Uterus (tissue), 4 donors: ENCODE results near the gene NIN. TPM values are rescaled to one million over a fixed set of nuclear protein-coding genes. Genes with fewer than 3 reads are reported as not detected.

Source experiments
- DNase-seq, 2 donors: peaks; one replicate each; pipeline ENCODE4 v3.0.0-alpha.2; 2019 to 2020
- H3K27ac ChIP-seq, 2 donors: fragments of 200-600 bp; sonication (generic); 1 replicate in 1 of 2; 2 replicates in 1 of 2; pipeline ENCODE4 v1.5.1; 2016 to 2018
- H3K27me3 ChIP-seq, 2 donors: fragments of 200-600 bp; sonication (generic); one replicate each; pipeline ENCODE4 v1.5.1; 2018 to 2019; ENCODE audit warnings: control low read depth in 1 of 2
- H3K36me3 ChIP-seq, 2 donors: fragments of 200-600 bp; sonication (generic); one replicate each; pipeline ENCODE4 v1.5.1; 2019; ENCODE audit warnings: control low read depth in 1 of 2
- H3K4me1 ChIP-seq, 2 donors: fragments of 200-600 bp; sonication (generic); one replicate each; pipeline ENCODE4 v1.5.1; 2018 to 2019; ENCODE audit warnings: control low read depth in 1 of 2
- H3K4me3 ChIP-seq, 2 donors: fragments of 200-600 bp; sonication (generic); 1 replicate in 1 of 2; 2 replicates in 1 of 2; pipeline ENCODE4 v1.5.1; 2018 to 2019; ENCODE audit warnings: mild to moderate bottlenecking in 1 of 2
- H3K9me3 ChIP-seq, 2 donors: fragments of 200-600 bp; sonication (generic); one replicate each; pipeline ENCODE4 v1.5.1; 2019; ENCODE audit warnings: control low read depth in 1 of 2
- CTCF ChIP-seq, 4 experiments: fragments of 200-600 bp in 2 of 4; fragments of 450-650 bp in 2 of 4; sonication (generic) in 2 of 4; IDR thresholded peaks; one replicate each; pipeline ENCODE4 v1.5.1; 2016 to 2019; ENCODE audit warnings: antibody characterized with exemption in 4 of 4, mild to moderate bottlenecking in 2 of 4, moderate library complexity in 1 of 4
- POLR2A ChIP-seq, 2 donors: fragments of 450-650 bp; IDR thresholded peaks; one replicate each; pipeline ENCODE4 v1.6.1; 2016; ENCODE audit warnings: antibody characterized with exemption in 2 of 2, mild to moderate bottlenecking in 1 of 2, moderate library complexity in 1 of 2
- intact Hi-C: fragments of 100-400 bp; cut with DNase I; formaldehyde crosslinking; loops from one replicate; pipeline ENCODE4 v1.15.1; 2023; ENCODE audit warnings: low total_unique reads
- total RNA-seq, 4 donors: library from RNA; depleted of rRNA in 3 of 4; stranded (reverse); fragments of >200 nt in 3 of 4; gene quantifications; one replicate each; pipeline versions ENCODE4 v1.1.0 to v1.2.4, GENCODE V29; 2014 to 2023
- donor health status: DM: yes; HTN: yes; CAD: no.

The NIN gene
- total RNA-seq, 4 donors from 2014 or later, result 8.8 to 45.6 (median 34.2) TPM

DNA sequence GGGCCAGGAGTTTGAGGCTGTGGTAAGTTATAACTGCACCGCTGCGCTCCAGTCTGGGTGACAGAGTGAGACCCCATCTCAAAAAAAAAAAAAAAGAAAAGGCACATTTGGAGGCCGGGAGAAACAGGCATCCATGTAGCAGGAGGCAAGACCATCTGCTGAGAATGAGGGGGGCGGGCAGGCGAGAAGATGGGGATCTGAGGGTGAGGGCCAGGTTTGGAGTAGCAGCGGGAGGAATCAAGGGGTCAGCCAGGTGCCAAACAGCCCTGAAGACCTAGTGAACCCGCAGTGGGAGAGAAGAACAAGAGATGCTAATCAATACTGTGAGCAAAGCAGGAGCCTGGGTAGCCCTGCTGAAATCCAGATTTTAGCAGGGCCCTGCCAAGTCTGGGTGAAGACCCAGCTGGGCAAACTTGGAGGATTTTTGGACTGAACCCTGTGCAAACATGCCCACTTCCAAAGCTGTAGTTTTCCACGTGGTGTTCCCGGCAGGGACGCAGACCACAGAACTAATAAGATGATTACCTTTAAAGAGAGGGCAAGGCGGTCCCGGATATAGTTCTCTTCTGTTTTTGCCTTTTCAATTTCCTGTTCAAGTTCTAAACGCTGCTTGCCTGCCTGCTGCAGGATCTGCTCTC is 61.0 kb downstream of the NIN start:
- no peak overlapping the region for H3K27ac ChIP-seq
- H3K4me1 ChIP-seq, result no peaks in the 10 kb centered on the region
- H3K36me3 ChIP-seq, result no peaks in the 10 kb centered on the region
- DNase-seq, result no peak
- intact Hi-C loops, result no loop called here
- H3K9me3 ChIP-seq, result no peaks in the 10 kb centered on the region
- H3K4me3 ChIP-seq, result no peak overlapping the region
- no peak for TF ChIP-seq CTCF (IDR thresholded peaks at IDR 0.05)
- no peak for TF ChIP-seq POLR2A (IDR thresholded peaks at IDR 0.05)
- H3K27me3 ChIP-seq, result no peaks in the 10 kb centered on the region

DNA sequence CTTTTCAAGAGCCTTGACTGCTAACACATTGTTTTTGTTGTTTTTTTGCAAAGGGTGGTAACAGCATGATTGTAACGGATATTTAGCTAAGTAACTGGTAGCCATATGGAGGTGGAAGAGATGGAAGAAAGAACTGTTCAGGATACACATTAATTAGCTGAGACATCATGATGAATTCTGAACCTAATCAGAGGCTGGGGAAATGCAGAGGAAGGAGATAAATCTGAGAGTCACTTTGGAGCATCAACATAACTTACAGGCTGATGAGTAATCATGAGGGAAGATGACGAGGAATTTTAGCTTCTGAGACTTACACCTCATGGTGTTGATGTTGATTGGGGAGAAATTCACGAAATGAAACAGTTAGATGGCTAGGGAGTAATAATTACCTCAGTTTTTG is 62.3 kb downstream of the NIN start:
- Histone ChIP-seq H3K4me3 (no peak overlapping the region), H3K27ac (no peak overlapping the region), H3K27me3 (no peaks in the 10 kb centered on the region), H3K36me3 (no peaks in the 10 kb centered on the region), H3K9me3 (no peaks in the 10 kb centered on the region), H3K4me1 (no peaks in the 10 kb centered on the region)
- intact Hi-C loops, result no loop called here
- TF ChIP-seq CTCF (IDR thresholded peaks at IDR 0.05) (no peak), POLR2A (IDR thresholded peaks at IDR 0.05) (no peak)
- DNase-seq, result no peak

- no peaks in the 10 kb centered on the region for H3K4me1 ChIP-seq
- H3K27ac ChIP-seq, result peak overlapping the region in 1 of 2 donors; percentile 2
- H3K27me3 ChIP-seq, result no peaks in the 10 kb centered on the region
- no peak for TF ChIP-seq POLR2A (IDR thresholded peaks at IDR 0.05)
- no peak for TF ChIP-seq CTCF (IDR thresholded peaks at IDR 0.05)
- intact Hi-C loops, result no loop called here
- DNase-seq, result no peak
- H3K36me3 ChIP-seq, result no peaks in the 10 kb centered on the region
- H3K9me3 ChIP-seq, result no peaks in the 10 kb centered on the region
- no peak overlapping the region for H3K4me3 ChIP-seq
Measured at GRCh38 chr14:50766338-50766886, 64.5 kb downstream of the NIN start.

- Histone ChIP-seq H3K4me1 (no peaks in the 10 kb centered on the region), H3K9me3 (no peaks in the 10 kb centered on the region), H3K27ac (peak overlapping the region; percentile 51 to 61), H3K27me3 (no peaks in the 10 kb centered on the region), H3K36me3 (no peaks in the 10 kb centered on the region), H3K4me3 (no peak overlapping the region)
- intact Hi-C loops, result no loop called here
- TF ChIP-seq CTCF (IDR thresholded peaks at IDR 0.05), result no peak
- no peak for TF ChIP-seq POLR2A (IDR thresholded peaks at IDR 0.05)
- DNase-seq, result peak in 1 of 2 donors; percentile 34
Measured at GRCh38 chr14:50763382-50764007, 67.5 kb downstream of the NIN start.

- H3K4me1 ChIP-seq, result no peaks in the 10 kb centered on the region
- peak overlapping the region; percentile 51 to 61 for H3K27ac ChIP-seq
- H3K27me3 ChIP-seq, result no peaks in the 10 kb centered on the region
- H3K9me3 ChIP-seq, result no peaks in the 10 kb centered on the region
- H3K36me3 ChIP-seq, result no peaks in the 10 kb centered on the region
- intact Hi-C loops, result no loop called here
- H3K4me3 ChIP-seq, result no peak overlapping the region
- DNase-seq, result no peak
- TF ChIP-seq CTCF (IDR thresholded peaks at IDR 0.05) (no peak), POLR2A (IDR thresholded peaks at IDR 0.05) (no peak)
Measured at GRCh38 chr14:50762931-50763300, 68.0 kb downstream of the NIN start.
